Measurements from ENCODE around the gene CHMP3. TPM values are rescaled to one million over a fixed set of nuclear protein-coding genes. Genes with fewer than 3 reads are reported as not detected.

CHMP3 gene
- total RNA-seq, 4 donors from 2014 or later = 87.0 to 155 (median 129) TPM

GRCh38 chr2:86490245-86490644, 73.0 kb downstream of the CHMP3 start:
- DNase-seq (ENCODE audit: low spot score in 2 of 2) = no peak
- no peak for TF ChIP-seq POLR2A (IDR thresholded peaks at IDR 0.05)
- TF ChIP-seq, protein P1, sequence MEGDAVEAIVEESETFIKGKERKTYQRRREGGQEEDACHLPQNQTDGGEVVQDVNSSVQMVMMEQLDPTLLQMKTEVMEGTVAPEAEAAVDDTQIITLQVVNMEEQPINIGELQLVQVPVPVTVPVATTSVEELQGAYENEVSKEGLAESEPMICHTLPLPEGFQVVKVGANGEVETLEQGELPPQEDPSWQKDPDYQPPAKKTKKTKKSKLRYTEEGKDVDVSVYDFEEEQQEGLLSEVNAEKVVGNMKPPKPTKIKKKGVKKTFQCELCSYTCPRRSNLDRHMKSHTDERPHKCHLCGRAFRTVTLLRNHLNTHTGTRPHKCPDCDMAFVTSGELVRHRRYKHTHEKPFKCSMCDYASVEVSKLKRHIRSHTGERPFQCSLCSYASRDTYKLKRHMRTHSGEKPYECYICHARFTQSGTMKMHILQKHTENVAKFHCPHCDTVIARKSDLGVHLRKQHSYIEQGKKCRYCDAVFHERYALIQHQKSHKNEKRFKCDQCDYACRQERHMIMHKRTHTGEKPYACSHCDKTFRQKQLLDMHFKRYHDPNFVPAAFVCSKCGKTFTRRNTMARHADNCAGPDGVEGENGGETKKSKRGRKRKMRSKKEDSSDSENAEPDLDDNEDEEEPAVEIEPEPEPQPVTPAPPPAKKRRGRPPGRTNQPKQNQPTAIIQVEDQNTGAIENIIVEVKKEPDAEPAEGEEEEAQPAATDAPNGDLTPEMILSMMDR (IDR thresholded peaks at IDR 0.05) = no peak
- no peak for TF ChIP-seq EP300 (IDR thresholded peaks at IDR 0.05)
- Histone ChIP-seq H3K36me3 (peaks cover 0 to 100% (median 31%) of the 10 kb centered on the region in 3 donors), H3K4me3 (no peak overlapping the region), H3K9me3 (no peaks in the 10 kb centered on the region), H3K27ac (no peak overlapping the region), H3K27me3 (no peaks in the 10 kb centered on the region), H3K4me1 (no peaks in the 10 kb centered on the region)
- WGBS, 2 donors = 93 to 96% methylated on average over 4 of the region's 4 CpGs

- Histone ChIP-seq H3K27ac (no peak overlapping the region), H3K9me3 (no peaks in the 10 kb centered on the region), H3K4me1 (no peaks in the 10 kb centered on the region), H3K27me3 (no peaks in the 10 kb centered on the region), H3K4me3 (no peak overlapping the region), H3K36me3 (peaks cover 0 to 100% (median 31%) of the 10 kb centered on the region in 3 donors)
- DNase-seq (ENCODE audit: low spot score in 2 of 2) = no peak
- TF ChIP-seq, protein P1 (IDR thresholded peaks at IDR 0.05) = no peak
- TF ChIP-seq POLR2A (IDR thresholded peaks at IDR 0.05) (no peak), EP300 (IDR thresholded peaks at IDR 0.05) (no peak)
- WGBS, 2 donors = 96% methylated on average over 3 of the region's 3 CpGs
Observed at GRCh38 chr2:86489542-86489941, 73.7 kb downstream of the CHMP3 start.

DNA sequence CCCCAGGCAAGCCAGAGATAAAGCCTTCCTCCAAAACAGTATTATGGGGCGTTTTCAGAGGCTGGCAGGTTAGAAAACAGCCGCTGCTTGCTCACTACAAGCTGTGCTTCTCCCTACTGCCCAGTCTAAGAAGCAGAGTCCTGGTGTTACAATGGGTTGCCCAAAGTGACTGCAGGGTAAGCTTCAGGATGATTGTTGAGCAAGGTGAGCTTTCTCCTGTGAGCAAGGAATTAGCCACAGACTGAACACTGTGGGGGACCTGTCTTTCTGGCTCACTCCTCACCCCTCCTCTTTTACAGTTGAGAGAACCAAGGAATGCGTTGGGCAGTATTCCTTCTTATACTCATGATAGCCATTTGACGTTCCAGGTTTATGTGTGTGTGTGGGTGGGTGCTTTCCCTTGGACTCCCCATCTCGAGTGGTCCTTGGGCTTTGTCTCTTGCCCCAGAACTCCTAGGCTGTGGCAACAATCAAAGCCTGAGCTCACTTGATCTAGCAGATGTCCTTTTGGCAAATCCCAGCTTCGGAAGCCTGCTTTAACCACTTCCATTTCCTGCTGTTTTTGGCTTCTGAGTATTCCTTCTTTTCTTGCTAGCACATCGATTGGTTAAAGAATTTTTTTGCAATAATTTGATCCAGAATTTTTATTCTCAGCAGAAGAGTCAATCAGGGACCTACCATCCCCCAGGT, 74.5 kb downstream of the CHMP3 start:
- Histone ChIP-seq H3K4me1 (peaks cover 0 to 2% (median 0%) of the 10 kb centered on the region in 4 donors), H3K27ac (no peak overlapping the region), H3K9me3 (no peaks in the 10 kb centered on the region), H3K36me3 (peaks cover 0 to 100% (median 31%) of the 10 kb centered on the region in 3 donors), H3K27me3 (no peaks in the 10 kb centered on the region), H3K4me3 (no peak overlapping the region)
- TF ChIP-seq EP300 (IDR thresholded peaks at IDR 0.05) = no peak
- DNase-seq (ENCODE audit: low spot score in 2 of 2) = no peak
- 89 to 90% methylated on average over 7 of the region's 7 CpGs for WGBS, 2 donors

DNA sequence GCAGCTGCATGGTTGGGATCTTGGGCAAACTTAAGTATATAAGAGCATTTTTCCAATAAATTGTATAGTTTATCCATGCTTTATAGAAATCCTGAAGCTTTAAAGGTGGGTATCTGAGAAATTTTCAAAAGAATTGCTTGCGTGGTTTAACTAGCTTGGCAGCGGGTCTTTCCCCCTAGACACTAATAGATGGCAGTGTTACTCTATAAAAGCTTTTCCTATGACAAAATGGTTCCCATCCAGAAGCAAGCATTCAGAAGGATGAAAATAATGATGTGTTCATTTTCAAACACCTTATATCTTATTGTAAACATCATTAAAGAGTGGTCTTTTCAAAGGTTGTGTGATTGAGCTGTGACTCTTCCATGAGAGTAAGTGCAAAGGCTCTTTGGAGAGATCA, 76.2 kb downstream of the CHMP3 start:
- WGBS, 2 donors = 99 to 100% methylated on average over 2 of the region's 2 CpGs

DNA sequence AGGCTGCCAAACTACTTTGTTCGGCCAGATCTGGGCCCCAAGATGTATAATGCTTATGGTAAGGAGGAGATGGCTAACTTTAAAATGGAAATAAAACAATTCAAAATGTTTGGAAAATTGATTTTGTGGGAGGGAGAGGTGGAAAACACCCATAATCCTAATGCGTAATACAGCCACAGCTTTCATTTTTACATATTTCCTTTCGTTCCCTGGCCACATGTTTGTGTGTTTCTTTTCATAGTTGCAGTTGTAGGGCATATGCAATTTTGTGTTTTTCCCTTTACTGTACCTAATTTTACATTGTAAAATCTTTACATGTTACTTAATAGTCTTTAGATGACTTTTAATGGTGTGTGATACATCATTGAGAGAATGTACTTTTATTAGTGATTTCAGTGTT, 77.4 kb downstream of the CHMP3 start:
- Histone ChIP-seq H3K4me3 (no peak overlapping the region), H3K27ac (no peak overlapping the region), H3K4me1 (peaks cover 0 to 31% (median 14%) of the 10 kb centered on the region in 4 donors), H3K27me3 (no peaks in the 10 kb centered on the region), H3K36me3 (peaks cover 0 to 90% (median 25%) of the 10 kb centered on the region in 3 donors), H3K9me3 (no peaks in the 10 kb centered on the region)
- WGBS, 2 donors = 89 to 91% methylated on average over 3 of the region's 3 CpGs
- no peak for DNase-seq (ENCODE audit: low spot score in 2 of 2)
- TF ChIP-seq EP300 (IDR thresholded peaks at IDR 0.05) (no peak), POLR2A (IDR thresholded peaks at IDR 0.05) (no peak)
- TF ChIP-seq, protein P1 (IDR thresholded peaks at IDR 0.05) = no peak

More for the DNA sequence above, 76.2 kb downstream of the CHMP3 start:
- Histone ChIP-seq H3K36me3 (peaks cover 0 to 100% (median 30%) of the 10 kb centered on the region in 3 donors), H3K4me1 (peaks cover 0 to 18% (median 7%) of the 10 kb centered on the region in 4 donors), H3K27ac (no peak overlapping the region), H3K4me3 (no peak overlapping the region), H3K27me3 (no peaks in the 10 kb centered on the region), H3K9me3 (no peaks in the 10 kb centered on the region)
- no peak for DNase-seq (ENCODE audit: low spot score in 2 of 2)
- no peak for TF ChIP-seq POLR2A (IDR thresholded peaks at IDR 0.05)
- no peak for TF ChIP-seq EP300 (IDR thresholded peaks at IDR 0.05)
- TF ChIP-seq, protein P1 (IDR thresholded peaks at IDR 0.05) = no peak
